Caco-2 (cell line): ENCODE results near the gene ADH1C. TPM values are rescaled to one million over a fixed set of nuclear protein-coding genes. Genes with fewer than 3 reads are reported as not detected.

ENCODE experiments used
- Bru-seq: library from RNA; stranded (reverse); fragments of 400-500 nt; gene quantifications from one replicate; lab custom pipeline; 2021; lab: Mats Ljungman, UMichigan
- BruChase-seq, 2 experiments: library from RNA; stranded (reverse); fragments of 400-500 nt; gene quantifications; one replicate each; lab custom pipeline; 2021; lab: Mats Ljungman, UMichigan
- BruUV-seq: library from RNA; stranded (reverse); fragments of 400-500 nt; replicated peaks from 2 replicates; lab custom pipeline; 2021; lab: Mats Ljungman, UMichigan
- CTCF ChIA-PET: fragments of 300-600 bp; sonication (Branson Sonifier 250); formaldehyde crosslinking; loops from one replicate; lab custom pipeline; 2022; ENCODE audit warnings: antibody characterized with exemption; lab: Charles Lee
- POLR2A ChIA-PET: fragments of 300-600 bp; sonication (Branson Sonifier 250); formaldehyde crosslinking; loops from one replicate; lab custom pipeline; 2022; ENCODE audit warnings: antibody characterized with exemption; lab: Charles Lee
- DNase-seq, 2 experiments: peaks; one replicate each; pipeline versions ENCODE4 v3.0.0 to v3.0.0-alpha.2; 2020 to 2022
- H3K27me3 ChIP-seq: replicated peaks from 2 replicates; pipeline ENCODE4 v1.6.0; 2011; ENCODE audit warnings: low read length; ENCODE audit not compliant: control insufficient read depth, insufficient read depth
- H3K36me3 ChIP-seq: 2 replicates; pipeline ENCODE4 v1.5.1; 2011; ENCODE audit warnings: low read length; ENCODE audit not compliant: control insufficient read depth, insufficient read depth
- H3K4me1 ChIP-seq: fragments of 250-450 bp; sonication (Bioruptor Pico); 2 replicates; pipeline ENCODE4 v1.5.1; 2020; ENCODE audit warnings: mild to moderate bottlenecking
- H3K4me3 ChIP-seq: 2 replicates; pipeline ENCODE4 v1.5.1; 2011; ENCODE audit warnings: low read depth, mild to moderate bottlenecking, control low read depth, low read length
- H3K9me3 ChIP-seq: fragments of 250-450 bp; sonication (Bioruptor Pico); 2 replicates; pipeline ENCODE4 v1.5.1; 2020; ENCODE audit warnings: mild to moderate bottlenecking, moderate library complexity
- H3K27ac Mint-ChIP-seq: one replicate; pipeline ENCODE4 v1.8.0; 2022; ENCODE audit warnings: mixed read lengths; ENCODE audit not compliant: unreplicated experiment
- H3K27me3 Mint-ChIP-seq: one replicate; pipeline ENCODE4 v1.8.0; 2022; ENCODE audit warnings: mixed read lengths; ENCODE audit not compliant: insufficient read depth, unreplicated experiment
- H3K36me3 Mint-ChIP-seq: one replicate; pipeline ENCODE4 v1.8.0; 2022; ENCODE audit warnings: mild to moderate bottlenecking, mixed read lengths; ENCODE audit not compliant: insufficient read depth, unreplicated experiment
- H3K4me1 Mint-ChIP-seq: one replicate; pipeline ENCODE4 v1.8.0; 2022; ENCODE audit warnings: low read depth, mixed read lengths; ENCODE audit not compliant: unreplicated experiment
- H3K4me3 Mint-ChIP-seq: one replicate; pipeline ENCODE4 v1.8.0; 2022; ENCODE audit warnings: mild to moderate bottlenecking, moderate library complexity, mixed read lengths; ENCODE audit not compliant: unreplicated experiment
- H3K9me3 Mint-ChIP-seq: one replicate; pipeline ENCODE4 v1.8.0; 2022; ENCODE audit warnings: mixed read lengths; ENCODE audit not compliant: unreplicated experiment
- intact Hi-C: fragments of 100-400 bp; cut with micrococcal nuclease; formaldehyde crosslinking; loops from one replicate; pipeline ENCODE4 v1.10.0; 2022; ENCODE audit not compliant: unreplicated experiment
- long read RNA-seq: library from polyadenylated mRNA; stranded (forward); transcript quantifications from one replicate; pipeline ENCODE4 v2.0.0, GENCODE V29; 2022
- total RNA-seq: library from RNA; stranded (reverse); gene quantifications from 2 replicates; pipeline ENCODE4 v1.2.3, GENCODE V29; 2022
- TF ChIP-seq, protein P1 (sequence below), 2 experiments: fragments of 200-600 bp in 1 of 2; IDR thresholded peaks; 1 replicate in 1 of 2; 2 replicates in 1 of 2; pipeline versions ENCODE4 v1.5.1 to v1.8.0; 2011 to 2022; ENCODE audit warnings: antibody characterized with exemption in 1 of 2, control low read depth in 1 of 2, inconsistent platforms in 1 of 2, low read depth in 1 of 2, low read length in 1 of 2, mild to moderate bottlenecking in 1 of 2, moderate library complexity in 1 of 2; ENCODE audit not compliant: insufficient read depth in 1 of 2, severe bottlenecking in 1 of 2, unreplicated experiment in 1 of 2

ADH1C gene
- 0.23 and 0.63 TPM in 2 replicates for total RNA-seq
- Bru-seq, nascent RNA = percentile 16 among the genes with signal in this experiment
- percentile 18 among the genes with signal in this experiment for BruChase-seq, experiment 1, labeled RNA remaining after a 2-hour chase
- percentile 38 among the genes with signal in this experiment for BruChase-seq, experiment 2, labeled RNA remaining after a 6-hour chase
- long read RNA-seq = 0 reads

DNA sequence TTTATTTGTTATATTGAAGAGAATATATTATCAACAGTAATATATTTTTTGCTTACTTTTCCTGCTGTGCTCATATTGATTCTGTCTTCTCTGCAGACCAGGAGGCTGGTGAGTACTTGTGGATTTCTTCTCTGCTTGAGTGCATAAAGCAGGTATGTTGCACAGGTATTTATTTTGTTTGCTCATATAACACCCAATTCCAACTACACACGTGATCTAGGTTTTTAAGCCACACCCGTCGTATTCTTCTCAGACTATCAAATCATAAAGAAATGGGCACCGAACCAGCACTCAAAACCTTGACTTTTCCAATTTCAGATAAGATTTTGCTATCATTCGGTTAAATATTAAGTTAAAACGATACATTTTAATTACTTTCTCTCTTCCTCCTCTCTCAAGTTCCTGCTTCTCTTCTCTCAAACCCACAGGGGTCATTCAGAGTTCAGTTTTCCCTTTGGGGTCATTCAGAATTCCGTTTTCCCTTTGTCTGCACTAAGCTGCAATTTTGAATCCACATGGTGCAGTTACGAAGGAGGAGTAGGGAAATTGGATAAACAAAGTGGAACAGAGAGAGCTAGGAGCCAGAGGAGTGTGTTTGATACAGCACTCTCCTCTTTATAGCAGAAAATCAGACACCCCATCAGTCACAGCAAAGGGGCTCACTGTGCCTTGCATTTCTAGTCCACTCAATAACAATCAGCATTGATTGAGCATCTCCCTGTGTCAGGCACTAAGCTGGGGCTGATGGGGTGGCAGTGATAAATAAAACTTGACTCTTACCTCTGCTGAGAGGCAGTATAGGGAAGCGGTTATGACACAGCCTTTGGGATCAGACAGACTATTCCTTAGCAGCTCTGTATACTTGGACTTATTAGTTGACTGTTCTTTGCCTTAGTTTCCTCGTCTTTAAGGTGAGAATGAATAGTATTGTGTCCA, at the start of gene ADH1C:
TSS of gene ADH1C (minus strand) at position 145 of the 936 bp plus-strand sequence. CDS start at position 74, 71 bp downstream.
- Histone ChIP-seq H3K27me3 (no peaks in the 10 kb centered on the region), H3K9me3 (no peaks in the 10 kb centered on the region), H3K36me3 (no peaks in the 10 kb centered on the region), H3K4me3 (no peak within 1 kb of the TSS), H3K4me1 (no peaks in the 10 kb centered on the region)
- Mint-ChIP-seq H3K9me3 (peaks cover 10% of the 10 kb centered on the region), H3K27ac (no peak within 1 kb of the TSS), H3K27me3 (no peaks in the 10 kb centered on the region), H3K36me3 (no peaks in the 10 kb centered on the region), H3K4me1 (no peaks in the 10 kb centered on the region), H3K4me3 (no peak within 1 kb of the TSS)
- BruUV-seq = no TSS peak
- intact Hi-C loops = no loop called here
- TF ChIP-seq, protein P1, sequence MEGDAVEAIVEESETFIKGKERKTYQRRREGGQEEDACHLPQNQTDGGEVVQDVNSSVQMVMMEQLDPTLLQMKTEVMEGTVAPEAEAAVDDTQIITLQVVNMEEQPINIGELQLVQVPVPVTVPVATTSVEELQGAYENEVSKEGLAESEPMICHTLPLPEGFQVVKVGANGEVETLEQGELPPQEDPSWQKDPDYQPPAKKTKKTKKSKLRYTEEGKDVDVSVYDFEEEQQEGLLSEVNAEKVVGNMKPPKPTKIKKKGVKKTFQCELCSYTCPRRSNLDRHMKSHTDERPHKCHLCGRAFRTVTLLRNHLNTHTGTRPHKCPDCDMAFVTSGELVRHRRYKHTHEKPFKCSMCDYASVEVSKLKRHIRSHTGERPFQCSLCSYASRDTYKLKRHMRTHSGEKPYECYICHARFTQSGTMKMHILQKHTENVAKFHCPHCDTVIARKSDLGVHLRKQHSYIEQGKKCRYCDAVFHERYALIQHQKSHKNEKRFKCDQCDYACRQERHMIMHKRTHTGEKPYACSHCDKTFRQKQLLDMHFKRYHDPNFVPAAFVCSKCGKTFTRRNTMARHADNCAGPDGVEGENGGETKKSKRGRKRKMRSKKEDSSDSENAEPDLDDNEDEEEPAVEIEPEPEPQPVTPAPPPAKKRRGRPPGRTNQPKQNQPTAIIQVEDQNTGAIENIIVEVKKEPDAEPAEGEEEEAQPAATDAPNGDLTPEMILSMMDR (IDR thresholded peaks at IDR 0.05; ENCODE audit: insufficient read depth in 1 of 2, low read depth in 1 of 2, low read length in 1 of 2, severe bottlenecking in 1 of 2, unreplicated experiment in 1 of 2) = no peak
- ChIA-PET CTCF (no interaction called here), POLR2A (no interaction called here)
- DNase-seq = no peak

DNA sequence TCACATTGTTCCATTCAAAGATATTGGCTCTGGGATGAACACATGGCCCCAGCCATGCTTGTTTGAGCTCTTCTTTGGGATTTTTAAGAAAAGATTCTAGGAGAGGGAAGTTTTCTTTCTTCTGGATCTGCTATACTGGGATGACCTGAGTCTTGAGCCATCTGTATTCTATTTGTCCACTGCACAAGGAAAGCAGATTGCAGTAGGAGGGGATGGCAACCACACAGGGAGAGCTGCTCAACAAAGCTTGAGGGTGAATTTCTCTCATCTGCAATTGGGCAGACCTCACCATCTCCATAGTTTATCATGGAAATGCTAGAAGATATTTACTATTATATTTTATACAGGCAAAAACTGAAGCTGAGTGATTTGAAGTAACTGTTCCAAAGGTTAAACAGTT, 48.3 kb upstream of the ADH1C start:
- H3K4me1 Mint-ChIP-seq = peaks cover 10% of the 10 kb centered on the region
- no peaks in the 10 kb centered on the region for H3K9me3 Mint-ChIP-seq
- H3K4me3 Mint-ChIP-seq = no peak overlapping the region
- Histone ChIP-seq H3K9me3 (no peaks in the 10 kb centered on the region), H3K27me3 (no peaks in the 10 kb centered on the region), H3K4me1 (peaks cover 23% of the 10 kb centered on the region), H3K36me3 (no peaks in the 10 kb centered on the region), H3K4me3 (no peak overlapping the region)
- DNase-seq = no peak
- no peak overlapping the region for H3K27ac Mint-ChIP-seq
- no TSS peak for BruUV-seq
- TF ChIP-seq, protein P1 (IDR thresholded peaks at IDR 0.05; ENCODE audit: insufficient read depth in 1 of 2, low read depth in 1 of 2, low read length in 1 of 2, severe bottlenecking in 1 of 2, unreplicated experiment in 1 of 2) = no peak
- H3K27me3 Mint-ChIP-seq = no peaks in the 10 kb centered on the region
- intact Hi-C loops = no loop called here
- POLR2A ChIA-PET = no interaction called here
- CTCF ChIA-PET = no interaction called here
- H3K36me3 Mint-ChIP-seq = no peaks in the 10 kb centered on the region

DNA sequence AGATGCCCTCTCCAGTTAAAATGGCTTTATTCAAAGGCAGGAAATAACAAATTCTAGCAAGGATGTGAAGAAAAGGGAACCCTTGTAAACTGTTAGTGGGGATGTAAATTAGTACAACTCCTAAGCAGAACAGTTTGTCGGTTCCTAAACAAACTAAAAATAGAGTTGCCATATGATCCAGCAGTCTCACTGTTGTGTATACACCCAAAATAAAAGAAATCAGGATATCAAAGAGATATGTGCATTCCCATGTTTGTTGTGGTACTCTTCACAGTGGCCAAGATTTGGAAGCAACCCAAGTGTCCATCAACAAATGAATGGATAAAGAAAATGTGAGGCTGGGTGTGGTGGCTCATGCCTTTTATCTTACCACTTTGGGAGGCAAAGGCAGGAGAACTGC, 46.5 kb upstream of the ADH1C start:
- intact Hi-C loops = no loop called here
- no peak overlapping the region for H3K4me3 Mint-ChIP-seq
- no peaks in the 10 kb centered on the region for H3K27me3 ChIP-seq
- DNase-seq = no peak
- no peaks in the 10 kb centered on the region for H3K36me3 ChIP-seq
- peaks cover 10% of the 10 kb centered on the region for H3K4me1 ChIP-seq
- H3K4me1 Mint-ChIP-seq = no peaks in the 10 kb centered on the region
- H3K27ac Mint-ChIP-seq = no peak overlapping the region
- ChIA-PET POLR2A (interaction anchor here (0.6 kb wide), 1 partner anchor 310 kb away, joined by 4 read pairs; the partner anchor contains the start of gene ADH5), CTCF (no interaction called here)
- no peaks in the 10 kb centered on the region for H3K9me3 Mint-ChIP-seq
- no peak overlapping the region for H3K4me3 ChIP-seq
- H3K27me3 Mint-ChIP-seq = no peaks in the 10 kb centered on the region
- no peaks in the 10 kb centered on the region for H3K9me3 ChIP-seq
- TF ChIP-seq, protein P1 (IDR thresholded peaks at IDR 0.05; ENCODE audit: insufficient read depth in 1 of 2, low read depth in 1 of 2, low read length in 1 of 2, severe bottlenecking in 1 of 2, unreplicated experiment in 1 of 2) = no peak
- BruUV-seq = no TSS peak
- no peaks in the 10 kb centered on the region for H3K36me3 Mint-ChIP-seq
